ENCODE data around the gene EHD3.

EHD3 gene

DNA sequence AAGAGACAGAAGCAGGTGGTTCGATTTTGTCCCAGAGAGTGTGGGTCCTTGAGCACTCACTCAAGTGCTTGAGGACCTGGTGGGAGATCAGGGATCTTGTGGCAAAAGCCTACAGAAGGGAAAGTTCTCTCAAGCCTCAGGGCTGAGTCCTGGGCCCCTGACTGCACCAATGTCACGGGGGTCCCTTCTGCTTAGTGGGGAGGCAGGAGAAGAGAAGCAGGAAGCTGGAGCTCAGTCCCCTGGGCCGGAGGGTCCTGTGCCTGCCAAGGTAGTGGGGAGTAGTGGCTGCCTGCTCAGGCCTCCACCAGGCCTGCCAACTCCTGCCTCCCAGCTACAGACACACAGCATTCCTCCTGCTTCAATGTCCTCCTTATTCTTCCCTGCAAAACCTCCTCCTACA, 28.3 kb upstream of the EHD3 start:
- no peaks in the 10 kb centered on the region for H3K36me3 ChIP-seq (ENCODE audit: control insufficient read depth, insufficient read depth, low read length)
- H3K27me3 ChIP-seq (ENCODE audit: control insufficient read depth, insufficient read depth, low read length) = no peaks in the 10 kb centered on the region
- TF ChIP-seq, protein P1, sequence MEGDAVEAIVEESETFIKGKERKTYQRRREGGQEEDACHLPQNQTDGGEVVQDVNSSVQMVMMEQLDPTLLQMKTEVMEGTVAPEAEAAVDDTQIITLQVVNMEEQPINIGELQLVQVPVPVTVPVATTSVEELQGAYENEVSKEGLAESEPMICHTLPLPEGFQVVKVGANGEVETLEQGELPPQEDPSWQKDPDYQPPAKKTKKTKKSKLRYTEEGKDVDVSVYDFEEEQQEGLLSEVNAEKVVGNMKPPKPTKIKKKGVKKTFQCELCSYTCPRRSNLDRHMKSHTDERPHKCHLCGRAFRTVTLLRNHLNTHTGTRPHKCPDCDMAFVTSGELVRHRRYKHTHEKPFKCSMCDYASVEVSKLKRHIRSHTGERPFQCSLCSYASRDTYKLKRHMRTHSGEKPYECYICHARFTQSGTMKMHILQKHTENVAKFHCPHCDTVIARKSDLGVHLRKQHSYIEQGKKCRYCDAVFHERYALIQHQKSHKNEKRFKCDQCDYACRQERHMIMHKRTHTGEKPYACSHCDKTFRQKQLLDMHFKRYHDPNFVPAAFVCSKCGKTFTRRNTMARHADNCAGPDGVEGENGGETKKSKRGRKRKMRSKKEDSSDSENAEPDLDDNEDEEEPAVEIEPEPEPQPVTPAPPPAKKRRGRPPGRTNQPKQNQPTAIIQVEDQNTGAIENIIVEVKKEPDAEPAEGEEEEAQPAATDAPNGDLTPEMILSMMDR (IDR thresholded peaks at IDR 0.05) = no peak
- H3K4me1 ChIP-seq = no peaks in the 10 kb centered on the region
- no peak overlapping the region for H3K27ac ChIP-seq
- no peak overlapping the region for H3K4me2 ChIP-seq (ENCODE audit: low read length)
- no peak overlapping the region for H2AFZ ChIP-seq
- no peak overlapping the region for H3K9ac ChIP-seq
- no peaks in the 10 kb centered on the region for H3K79me2 ChIP-seq
- H3K9me3 ChIP-seq (ENCODE audit: control insufficient read depth, low read length) = no peaks in the 10 kb centered on the region
- no peak overlapping the region for H3K4me3 ChIP-seq (ENCODE audit: low read depth, low read length)

- no peak overlapping the region for H3K4me3 ChIP-seq (ENCODE audit: low read depth, low read length)
- no peak overlapping the region for H2AFZ ChIP-seq
- TF ChIP-seq, protein P1 (IDR thresholded peaks at IDR 0.05) = no peak
These were observed 26.2 kb upstream of the EHD3 start for GRCh38 chr2:31207790-31208189.

DNA sequence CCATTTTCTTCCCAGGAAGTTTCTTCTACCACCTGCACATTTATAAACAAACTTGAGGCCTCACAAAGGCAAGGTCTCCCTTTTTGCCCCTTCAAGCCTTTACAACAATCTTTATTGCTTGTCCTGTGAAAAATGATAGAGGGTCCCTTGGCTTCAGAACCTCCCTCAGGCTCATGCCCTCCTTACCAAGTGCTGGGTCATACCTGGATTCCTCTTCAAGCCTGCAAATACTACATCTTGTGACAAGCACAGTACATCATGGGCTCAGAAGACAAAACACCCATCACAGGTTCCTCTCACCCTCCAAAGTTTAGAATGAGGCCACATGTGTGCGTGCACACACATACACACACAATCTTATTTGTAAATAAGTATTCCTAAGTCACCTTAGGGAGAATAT, 25.7 kb upstream of the EHD3 start:
- TF ChIP-seq, protein P1 (IDR thresholded peaks at IDR 0.05) = no peak
- no peaks in the 10 kb centered on the region for H3K79me2 ChIP-seq
- H2AFZ ChIP-seq = no peak overlapping the region
- no peak overlapping the region for H3K9ac ChIP-seq
- no peaks in the 10 kb centered on the region for H3K4me1 ChIP-seq
- H3K27ac ChIP-seq = no peak overlapping the region
- no peak overlapping the region for H3K4me3 ChIP-seq (ENCODE audit: low read depth, low read length)
- no peaks in the 10 kb centered on the region for H3K27me3 ChIP-seq (ENCODE audit: control insufficient read depth, insufficient read depth, low read length)
- no peaks in the 10 kb centered on the region for H3K9me3 ChIP-seq (ENCODE audit: control insufficient read depth, low read length)
- H3K36me3 ChIP-seq (ENCODE audit: control insufficient read depth, insufficient read depth, low read length) = no peaks in the 10 kb centered on the region
- no peak overlapping the region for H3K4me2 ChIP-seq (ENCODE audit: low read length)

More at GRCh38 chr2:31207790-31208189, 26.2 kb upstream of the EHD3 start:
- Histone ChIP-seq H3K4me1 (no peaks in the 10 kb centered on the region), H3K79me2 (no peaks in the 10 kb centered on the region), H3K9ac (no peak overlapping the region), H3K36me3 (ENCODE audit: control insufficient read depth, insufficient read depth, low read length) (no peaks in the 10 kb centered on the region), H3K27ac (no peak overlapping the region), H3K9me3 (ENCODE audit: control insufficient read depth, low read length) (no peaks in the 10 kb centered on the region), H3K27me3 (ENCODE audit: control insufficient read depth, insufficient read depth, low read length) (no peaks in the 10 kb centered on the region), H3K4me2 (ENCODE audit: low read length) (no peak overlapping the region)

DNA sequence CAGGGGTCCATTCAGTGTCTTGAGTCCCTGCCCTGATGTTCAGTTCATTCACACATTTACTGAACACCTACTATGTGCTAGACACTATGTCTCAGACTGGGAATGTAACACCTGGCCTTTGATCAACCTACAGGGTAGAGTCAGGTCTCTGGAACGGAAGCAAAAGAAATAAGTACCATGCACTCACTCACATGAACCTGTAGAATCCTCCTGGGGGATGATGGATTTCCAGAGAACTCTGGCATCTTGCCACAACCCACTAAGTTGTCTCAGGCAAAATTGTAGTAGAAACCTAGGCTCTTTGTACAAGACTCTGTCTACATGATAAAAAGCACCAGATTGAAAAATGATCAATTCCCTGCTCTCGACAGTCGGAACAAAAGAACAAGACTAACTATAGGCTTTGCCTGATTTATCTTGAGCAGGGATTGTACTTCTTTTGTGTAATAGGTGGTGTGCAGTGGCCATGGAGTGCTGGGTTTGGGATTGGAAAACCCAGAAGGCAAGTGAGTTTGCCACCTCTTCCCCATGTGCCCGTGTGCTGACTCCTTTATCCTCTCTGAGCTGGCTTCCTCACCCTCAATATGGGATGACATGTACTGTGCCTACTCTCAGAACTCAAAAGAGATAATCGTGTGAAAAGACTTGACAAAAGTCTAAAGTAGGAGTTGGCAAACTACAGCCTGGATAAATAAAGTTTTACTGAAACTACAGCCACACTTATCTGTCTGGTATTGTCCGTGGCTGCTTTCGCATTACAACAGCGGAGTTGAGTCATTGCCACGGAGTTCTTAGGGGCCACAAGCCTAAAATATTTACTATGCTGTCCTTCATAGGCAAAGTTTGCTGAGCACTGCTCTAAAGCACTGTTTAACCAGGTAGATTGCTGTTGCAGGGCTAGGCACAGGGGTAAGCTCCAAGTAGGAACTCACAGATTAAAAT, 21.0 kb upstream of the EHD3 start:
- Histone ChIP-seq H3K27me3 (ENCODE audit: control insufficient read depth, insufficient read depth, low read length) (no peaks in the 10 kb centered on the region), H2AFZ (no peak overlapping the region), H3K4me1 (no peaks in the 10 kb centered on the region), H3K27ac (no peak overlapping the region), H3K4me3 (ENCODE audit: low read depth, low read length) (no peak overlapping the region), H3K9me3 (ENCODE audit: control insufficient read depth, low read length) (no peaks in the 10 kb centered on the region), H3K4me2 (ENCODE audit: low read length) (no peak overlapping the region), H3K79me2 (no peaks in the 10 kb centered on the region), H3K36me3 (ENCODE audit: control insufficient read depth, insufficient read depth, low read length) (no peaks in the 10 kb centered on the region), H3K9ac (no peak overlapping the region)
- TF ChIP-seq, protein P1 (IDR thresholded peaks at IDR 0.05) = no peak

Data from parathyroid adenoma (tissue), 2 donors.